ENCODE data around the gene CD244. TPM values are rescaled to one million over a fixed set of nuclear protein-coding genes. Genes with fewer than 3 reads are reported as not detected.
A peak's percentile ranks its signal among the peaks of the same experiment; 100 is the strongest.
"Not testable (repeated sequence)": the region's sequence is repeated elsewhere in the genome, so short reads cannot be mapped to it uniquely, and the experiment has no call there.

Gene CD244
- under 1 TPM; 0.20 to 0.36 (median 0.32) TPM for polyA plus RNA-seq (ENCODE audit: insufficient read length in 3 of 3)
- long read RNA-seq, donor 1, result 0 reads
- long read RNA-seq, donor 2, result 0 reads
- long read RNA-seq, donor 3, result 0 reads
- long read RNA-seq, donor 4, result 0 reads
- long read RNA-seq, donor 5, result 0 reads
- long read RNA-seq, donor 6, result 0 reads
- long read RNA-seq, donor 7, result 0 reads
- long read RNA-seq, donor 8, result 0 reads
- long read RNA-seq, donor 9, result 0 reads
- long read RNA-seq, donor 10, result 0 reads
- long read RNA-seq, donor 11, result 0 reads
- long read RNA-seq, donor 12, result 0 reads
- long read RNA-seq, donor 13, result 0 reads
- long read RNA-seq, donor 14, result 0 reads
- long read RNA-seq, donor 15, result 0 reads
- long read RNA-seq, donor 16, result 0 reads

GRCh38 chr1:160862203-160863060, at the start of gene CD244:
CD244 (minus strand) TSS chr1:160862887; CDS start chr1:160862677, 210 bp downstream.
- no peak for DNase-seq (ENCODE audit: extremely low read depth in 1 of 11, low read depth in 9 of 11, low spot score in 4 of 11)

GRCh38 chr1:160911925-160912324, 49.2 kb upstream of the CD244 start:
- no peak for DNase-seq (ENCODE audit: extremely low read depth in 1 of 11, low read depth in 9 of 11, low spot score in 4 of 11)

- peak in 3 of 11 donors; percentile 3 to 13 (median 6) for DNase-seq (ENCODE audit: extremely low read depth in 1 of 11, low read depth in 9 of 11, low spot score in 4 of 11)
Measured at GRCh38 chr1:160911441-160911840, 48.8 kb upstream of the CD244 start.

GRCh38 chr1:160910170-160910750, 47.6 kb upstream of the CD244 start:
- no peak for DNase-seq (ENCODE audit: extremely low read depth in 1 of 11, low read depth in 9 of 11, low spot score in 4 of 11)

- no peak for DNase-seq (ENCODE audit: extremely low read depth in 1 of 11, low read depth in 9 of 11, low spot score in 4 of 11)
Measured at GRCh38 chr1:160907976-160908375, 45.3 kb upstream of the CD244 start.

GRCh38 chr1:160905617-160905989, 42.9 kb upstream of the CD244 start:
- no peak for DNase-seq (ENCODE audit: extremely low read depth in 1 of 11, low read depth in 9 of 11, low spot score in 4 of 11)

- DNase-seq (ENCODE audit: extremely low read depth in 1 of 11, low read depth in 9 of 11, low spot score in 4 of 11), result no peak
Measured at GRCh38 chr1:160904783-160905616, 42.3 kb upstream of the CD244 start.

- DNase-seq (ENCODE audit: extremely low read depth in 1 of 11, low read depth in 9 of 11, low spot score in 4 of 11), result not testable (repeated sequence)
Measured at GRCh38 chr1:160902251-160902650, 39.6 kb upstream of the CD244 start.

- DNase-seq (ENCODE audit: extremely low read depth in 1 of 11, low read depth in 9 of 11, low spot score in 4 of 11), result no peak
Measured at GRCh38 chr1:160901768-160902167, 39.1 kb upstream of the CD244 start.

- DNase-seq (ENCODE audit: extremely low read depth in 1 of 11, low read depth in 9 of 11, low spot score in 4 of 11), result not testable (repeated sequence)
Measured at GRCh38 chr1:160900683-160901082, 38.0 kb upstream of the CD244 start.

GRCh38 chr1:160894368-160895135, 31.9 kb upstream of the CD244 start:
- DNase-seq (ENCODE audit: extremely low read depth in 1 of 11, low read depth in 9 of 11, low spot score in 4 of 11), result not testable (repeated sequence)

- DNase-seq (ENCODE audit: extremely low read depth in 1 of 11, low read depth in 9 of 11, low spot score in 4 of 11), result no peak
Measured at GRCh38 chr1:160891474-160891873, 28.8 kb upstream of the CD244 start.

GRCh38 chr1:160888926-160889325, 26.2 kb upstream of the CD244 start:
- no peak for DNase-seq (ENCODE audit: extremely low read depth in 1 of 11, low read depth in 9 of 11, low spot score in 4 of 11)

- no peak for DNase-seq (ENCODE audit: extremely low read depth in 1 of 11, low read depth in 9 of 11, low spot score in 4 of 11)
Measured at GRCh38 chr1:160887071-160887470, 24.4 kb upstream of the CD244 start.

GRCh38 chr1:160885042-160885441, 22.4 kb upstream of the CD244 start, which contains the start of gene ITLN1:
ITLN1 (minus strand) TSS chr1:160885180; CDS start chr1:160884877, 303 bp downstream.
- no peak for DNase-seq (ENCODE audit: extremely low read depth in 1 of 11, low read depth in 9 of 11, low spot score in 4 of 11)

- DNase-seq (ENCODE audit: extremely low read depth in 1 of 11, low read depth in 9 of 11, low spot score in 4 of 11), result no peak
Measured at GRCh38 chr1:160884579-160884978, 21.9 kb upstream of the CD244 start.

- DNase-seq (ENCODE audit: extremely low read depth in 1 of 11, low read depth in 9 of 11, low spot score in 4 of 11), result no peak
Measured at GRCh38 chr1:160883581-160884513, 21.2 kb upstream of the CD244 start.
